Small intestine (tissue), 7 donors: ENCODE results near the gene GPR119. TPM values are rescaled to one million over a fixed set of nuclear protein-coding genes. Genes with fewer than 3 reads are reported as not detected.
"Not testable (repeated sequence)": the region's sequence is repeated elsewhere in the genome, so short reads cannot be mapped to it uniquely, and the experiment has no call there.

Experiments used
- DNase-seq, 2 donors: peaks; one replicate each; pipeline versions ENCODE4 v3.0.0 to v3.0.0-alpha.2; 2013
- FAIRE-seq: peaks from 2 replicates; lab custom pipeline; 2012; peaks lifted over from hg19 to GRCh38; lab: Jason Lieb, UNC
- H3K27ac ChIP-seq, 3 donors: one replicate each; pipeline ENCODE4 v1.5.1; 2013; ENCODE audit warnings: low read length in 2 of 3, mild to moderate bottlenecking in 2 of 3, control low read depth in 1 of 3, inconsistent platforms in 1 of 3, low read depth in 1 of 3, moderate library complexity in 1 of 3
- H3K27me3 ChIP-seq, 3 donors: one replicate each; pipeline ENCODE4 v1.6.1; 2013; ENCODE audit warnings: low read length in 3 of 3, inconsistent platforms in 1 of 3; ENCODE audit not compliant: control insufficient read depth in 3 of 3, insufficient read depth in 3 of 3
- H3K36me3 ChIP-seq, 3 donors: one replicate each; pipeline ENCODE4 v1.6.1; 2013; ENCODE audit warnings: low read length in 3 of 3, inconsistent platforms in 1 of 3, low read depth in 1 of 3, mild to moderate bottlenecking in 1 of 3, moderate library complexity in 1 of 3; ENCODE audit not compliant: control insufficient read depth in 3 of 3, insufficient read depth in 2 of 3
- H3K4me1 ChIP-seq, 3 donors: one replicate each; pipeline ENCODE4 v1.6.1; 2013; ENCODE audit warnings: low read length in 2 of 3, inconsistent platforms in 1 of 3, low read depth in 1 of 3, mild to moderate bottlenecking in 1 of 3, moderate library complexity in 1 of 3; ENCODE audit not compliant: control insufficient read depth in 3 of 3, insufficient read depth in 2 of 3
- H3K4me3 ChIP-seq, 3 donors: one replicate each; pipeline ENCODE4 v1.5.1; 2013; ENCODE audit warnings: low read length in 3 of 3, control low read depth in 1 of 3, inconsistent platforms in 1 of 3, low read depth in 1 of 3, mild to moderate bottlenecking in 1 of 3, moderate library complexity in 1 of 3
- H3K9me3 ChIP-seq, 2 donors: one replicate each; pipeline ENCODE4 v1.6.1; 2013; ENCODE audit warnings: low read depth in 1 of 2, low read length in 1 of 2; ENCODE audit not compliant: control insufficient read depth in 2 of 2, insufficient read depth in 1 of 2
- WGBS, 3 donors: extraction: QIAGEN DNeasy Blood & Tissue Kit; methylation state at CpG; one replicate each; pipeline ENCODE4 v1.1.7; 2013; 5-methylcytosine and 5-hydroxymethylcytosine counted together
- polyA plus RNA-seq, 4 donors: library from polyadenylated mRNA; stranded (reverse) in 3 of 4; unstranded in 1 of 4; fragments of 200-250 nt in 3 of 4; fragments of 120-200 nt in 1 of 4; gene quantifications; one replicate each; pipeline versions ENCODE4 v1.2.1 to v1.2.3, GENCODE V29; 2013
- donor health status: healthy with polysubstance abuse.
- donor health status: control.
- donor health status: control.
- donor health status: Bipolar disorder and iron deficiency.
- donor health status: healthy.

GPR119 gene
- polyA plus RNA-seq, 4 donors = 0.07 to 1.4 TPM; not detected in 2

GRCh38 chrX:130376077-130376476, 9.4 kb downstream of the GPR119 start:
- Histone ChIP-seq H3K27ac (no peak overlapping the region), H3K9me3 (no peaks in the 10 kb centered on the region), H3K36me3 (no peaks in the 10 kb centered on the region), H3K27me3 (no peaks in the 10 kb centered on the region), H3K4me3 (no peak overlapping the region), H3K4me1 (peaks cover 0 to 4% (median 0%) of the 10 kb centered on the region in 3 donors)
- DNase-seq (no peak), FAIRE-seq (no peak)

GRCh38 chrX:130352050-130352449, 33.4 kb downstream of the GPR119 start:
- 65 to 100% (median 93%) methylated on average over 1 of the region's 1 CpG for WGBS, 3 donors
- H3K4me3 ChIP-seq, H3K36me3 ChIP-seq, H3K27ac ChIP-seq, DNase-seq, H3K4me1 ChIP-seq, H3K27me3 ChIP-seq, FAIRE-seq, H3K9me3 ChIP-seq: not testable (repeated sequence)

DNA sequence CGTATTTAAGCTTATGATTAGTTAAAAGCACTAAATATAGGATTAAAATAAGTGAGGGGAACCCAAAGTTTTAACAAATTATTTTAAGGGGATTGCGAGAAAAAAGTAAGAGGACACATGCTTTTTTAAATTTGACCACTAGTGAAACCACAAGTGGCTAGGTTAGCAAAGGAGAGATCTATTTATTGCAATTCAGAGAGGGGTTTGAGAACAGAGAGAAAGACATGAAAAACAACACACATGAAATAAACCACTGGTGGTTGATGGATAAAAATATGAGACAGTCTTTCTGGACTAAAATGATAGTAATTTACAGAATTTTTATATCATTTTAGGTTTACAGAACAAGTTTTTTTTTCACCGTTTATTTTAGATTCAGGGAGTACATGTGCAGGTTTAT, 33.9 kb downstream of the GPR119 start:
- FAIRE-seq = no peak
- Histone ChIP-seq H3K4me1 (no peaks in the 10 kb centered on the region), H3K27me3 (no peaks in the 10 kb centered on the region), H3K4me3 (no peak overlapping the region), H3K36me3 (peaks cover 0 to 2% (median 0%) of the 10 kb centered on the region in 3 donors), H3K27ac (no peak overlapping the region), H3K9me3 (no peaks in the 10 kb centered on the region)
- no peak for DNase-seq
- 89 to 94% (median 93%) methylated on average over 3 of the region's 3 CpGs for WGBS, 3 donors

- Histone ChIP-seq H3K4me3 (no peak overlapping the region), H3K36me3 (no peaks in the 10 kb centered on the region), H3K27me3 (no peaks in the 10 kb centered on the region), H3K4me1 (no peaks in the 10 kb centered on the region), H3K27ac (no peak overlapping the region), H3K9me3 (no peaks in the 10 kb centered on the region)
- WGBS, 3 donors = 56 to 75% (median 71%) methylated on average over 1 of the region's 1 CpG
- no peak for DNase-seq
- no peak for FAIRE-seq
These were observed 38.2 kb downstream of the GPR119 start for GRCh38 chrX:130347321-130347720.

DNA sequence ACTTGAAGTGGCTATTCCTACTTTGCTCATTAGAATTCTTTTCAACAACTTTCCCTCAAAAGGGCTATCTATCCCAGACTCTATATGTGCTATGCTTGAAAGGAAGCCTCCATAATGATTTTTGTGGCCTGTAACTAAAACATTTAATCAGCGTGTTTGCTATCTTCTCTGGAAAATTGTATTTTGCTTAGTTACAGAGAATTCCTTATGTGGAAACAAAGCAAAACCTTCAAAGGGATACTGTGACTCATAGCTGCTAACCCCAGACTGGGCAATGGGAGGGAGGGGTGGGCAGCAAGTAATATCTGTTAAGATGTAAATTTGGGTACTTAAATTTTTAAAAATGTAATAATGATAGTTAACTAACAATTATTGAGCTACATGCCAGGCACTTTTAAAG, 42.1 kb downstream of the GPR119 start:
- Histone ChIP-seq H3K4me1 (no peaks in the 10 kb centered on the region), H3K9me3 (no peaks in the 10 kb centered on the region), H3K4me3 (no peak overlapping the region), H3K36me3 (no peaks in the 10 kb centered on the region), H3K27me3 (no peaks in the 10 kb centered on the region), H3K27ac (no peak overlapping the region)
- 72 to 94% (median 81%) methylated on average over 1 of the region's 1 CpG for WGBS, 3 donors
- DNase-seq (no peak), FAIRE-seq (no peak)

DNA sequence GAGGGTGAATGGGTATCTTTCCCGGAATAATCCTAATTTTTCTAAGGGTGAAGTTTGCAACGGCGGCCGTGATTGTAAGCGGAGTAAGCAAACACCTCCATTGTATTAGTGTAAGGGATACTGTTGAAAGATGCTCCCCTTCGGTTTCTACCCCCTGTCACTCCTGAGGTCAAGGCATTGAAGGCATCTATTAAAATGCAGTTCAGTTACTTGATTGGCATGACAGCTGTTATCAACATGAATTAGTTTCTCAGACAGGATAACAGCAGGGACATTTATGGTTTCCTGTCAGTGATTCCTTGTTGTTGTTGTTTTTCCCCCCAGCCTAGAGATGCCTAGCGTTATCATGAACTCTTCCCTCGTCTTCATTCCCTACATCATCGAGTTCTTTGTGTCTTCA, 45.2 kb downstream of the GPR119 start:
- no peak for DNase-seq
- WGBS, 3 donors = 7 to 46% (median 15%) methylated on average over 9 of the region's 9 CpGs
- Histone ChIP-seq H3K4me1 (no peaks in the 10 kb centered on the region), H3K9me3 (no peaks in the 10 kb centered on the region), H3K27me3 (no peaks in the 10 kb centered on the region), H3K27ac (peak overlapping the region in 2 of 3 donors; percentile 45 to 54), H3K4me3 (peak overlapping the region; percentile 52 to 83 (median 53)), H3K36me3 (no peaks in the 10 kb centered on the region)
- no peak for FAIRE-seq

DNA sequence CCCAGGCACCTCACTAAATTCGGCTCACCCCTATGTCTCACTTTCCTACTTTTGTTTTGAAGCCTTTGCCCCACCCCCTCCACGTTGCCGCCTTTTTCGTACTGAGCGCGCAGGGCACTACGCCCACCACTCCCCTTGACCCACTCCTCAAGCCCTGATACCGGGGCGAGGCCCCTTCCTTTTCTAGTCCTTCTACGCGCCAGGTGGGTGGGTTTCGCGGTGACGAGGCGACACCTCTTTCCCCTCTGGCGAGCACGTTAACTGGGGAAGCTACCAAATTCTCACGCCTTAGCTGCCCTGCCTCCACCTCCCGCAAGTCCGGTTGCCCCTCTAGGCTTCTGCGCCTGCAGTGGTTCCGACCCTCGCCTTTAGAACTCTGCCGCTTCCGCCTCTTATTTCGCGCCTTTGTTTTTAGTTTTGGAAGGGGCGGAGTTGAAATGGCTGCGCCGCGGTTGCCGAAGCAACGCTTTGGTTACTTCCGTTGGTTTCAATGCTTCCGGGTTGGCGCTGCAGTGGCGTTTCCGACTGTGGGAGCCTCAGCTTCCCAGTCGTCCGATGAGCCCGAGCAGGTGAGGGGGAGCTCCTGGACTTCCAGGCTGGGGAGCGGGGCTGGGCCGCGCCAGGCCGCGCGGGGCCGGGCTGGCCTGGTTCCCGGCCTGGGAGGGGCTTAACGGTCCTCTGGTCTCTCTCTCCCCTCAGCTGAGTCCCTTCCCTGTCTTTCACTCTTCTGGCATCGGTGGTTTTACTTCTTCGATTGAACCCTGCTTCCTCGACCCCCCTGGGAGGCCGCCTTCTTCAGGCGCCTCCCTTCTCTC, 45.9 kb downstream of the GPR119 start, which contains the start of gene SLC25A14:
SLC25A14 (plus strand) TSS at position 512 of the 815 bp plus-strand sequence. CDS start 360 bp downstream, outside the sequence.
- DNase-seq (peak; percentile 73 to 84), FAIRE-seq (no peak)
- Histone ChIP-seq H3K4me1 (no peaks in the 10 kb centered on the region), H3K27ac (peak within 1 kb of the TSS in 2 of 3 donors; percentile 45 to 54), H3K4me3 (peak within 1 kb of the TSS; percentile 52 to 83 (median 53)), H3K27me3 (no peaks in the 10 kb centered on the region), H3K36me3 (no peaks in the 10 kb centered on the region), H3K9me3 (no peaks in the 10 kb centered on the region)
- 0 to 39% (median 13%) methylated on average over 40 to 55 of the region's 55 CpGs for WGBS, 3 donors

GRCh38 chrX:130338869-130339268, 46.6 kb downstream of the GPR119 start:
- not testable (repeated sequence) for H3K27ac ChIP-seq, H3K27me3 ChIP-seq, DNase-seq, H3K9me3 ChIP-seq, H3K4me1 ChIP-seq, H3K36me3 ChIP-seq, FAIRE-seq
- WGBS, 3 donors = 49 to 68% (median 64%) methylated on average over 8 of the region's 8 CpGs
- peak overlapping the region in 2 of 3 donors; percentile 52 to 83 for H3K4me3 ChIP-seq
